SIG-M5 (cell line): ENCODE data around the gene MPP3.
"Not testable (repeated sequence)": the region's sequence is repeated elsewhere in the genome, so short reads cannot be mapped to it uniquely, and the experiment has no call there.

Source experiments
- DNase-seq: peaks from one replicate; lab custom pipeline; 2025; lab: John Stamatoyannopoulos, UW

Gene MPP3

GRCh38 chr17:43808076-43808475 lies 24.9 kb downstream of the MPP3 start:
- DNase-seq, result no peak

- DNase-seq, result no peak
These were observed 27.8 kb downstream of the MPP3 start for GRCh38 chr17:43805117-43805516.

- DNase-seq, result no peak
These were observed 29.2 kb downstream of the MPP3 start for GRCh38 chr17:43803758-43804157.

GRCh38 chr17:43801844-43802243 lies 31.1 kb downstream of the MPP3 start:
- DNase-seq, result no peak

- DNase-seq, result no peak
These were observed 32.2 kb downstream of the MPP3 start for GRCh38 chr17:43800736-43801135.

GRCh38 chr17:43799047-43799446 lies 33.9 kb downstream of the MPP3 start:
- DNase-seq, result no peak

- not testable (repeated sequence) for DNase-seq
These were observed 34.9 kb downstream of the MPP3 start for GRCh38 chr17:43798024-43798423.

- DNase-seq, result not testable (repeated sequence)
These were observed 40.3 kb downstream of the MPP3 start for GRCh38 chr17:43792668-43793067.

GRCh38 chr17:43791589-43791988 lies 41.4 kb downstream of the MPP3 start:
- DNase-seq, result no peak

GRCh38 chr17:43790311-43790940 lies 42.5 kb downstream of the MPP3 start:
- no peak for DNase-seq

GRCh38 chr17:43789482-43789881 lies 43.5 kb downstream of the MPP3 start:
- DNase-seq, result no peak

- no peak for DNase-seq
These were observed 44.4 kb downstream of the MPP3 start for GRCh38 chr17:43788540-43788939.

GRCh38 chr17:43787728-43788127 lies 45.2 kb downstream of the MPP3 start:
- no peak for DNase-seq

- no peak for DNase-seq
These were observed 48.3 kb downstream of the MPP3 start for GRCh38 chr17:43784628-43785101.

GRCh38 chr17:43784068-43784467 lies 48.9 kb downstream of the MPP3 start:
- DNase-seq, result no peak

GRCh38 chr17:43782913-43783680 lies 49.8 kb downstream of the MPP3 start:
- no peak for DNase-seq

GRCh38 chr17:43780135-43780534 lies 52.8 kb downstream of the MPP3 start, which contains the start of gene CFAP97D1:
TSS of gene CFAP97D1 (plus strand) at chr17:43780435. CDS start at chr17:43780463, 28 bp downstream.
- no peak for DNase-seq

- peak; percentile 13 for DNase-seq
These were observed 53.5 kb downstream of the MPP3 start for GRCh38 chr17:43779145-43780125.

- no peak for DNase-seq
These were observed 54.4 kb downstream of the MPP3 start, which contains the start of gene DUSP3 for GRCh38 chr17:43778337-43779144. TSS of gene DUSP3 (minus strand) at chr17:43778977. CDS start at chr17:43778924, 53 bp downstream.

- no peak for DNase-seq
These were observed 58.4 kb downstream of the MPP3 start for GRCh38 chr17:43774304-43775250.
